ENCODE measurements around the gene ANKRD13A.

DNA sequence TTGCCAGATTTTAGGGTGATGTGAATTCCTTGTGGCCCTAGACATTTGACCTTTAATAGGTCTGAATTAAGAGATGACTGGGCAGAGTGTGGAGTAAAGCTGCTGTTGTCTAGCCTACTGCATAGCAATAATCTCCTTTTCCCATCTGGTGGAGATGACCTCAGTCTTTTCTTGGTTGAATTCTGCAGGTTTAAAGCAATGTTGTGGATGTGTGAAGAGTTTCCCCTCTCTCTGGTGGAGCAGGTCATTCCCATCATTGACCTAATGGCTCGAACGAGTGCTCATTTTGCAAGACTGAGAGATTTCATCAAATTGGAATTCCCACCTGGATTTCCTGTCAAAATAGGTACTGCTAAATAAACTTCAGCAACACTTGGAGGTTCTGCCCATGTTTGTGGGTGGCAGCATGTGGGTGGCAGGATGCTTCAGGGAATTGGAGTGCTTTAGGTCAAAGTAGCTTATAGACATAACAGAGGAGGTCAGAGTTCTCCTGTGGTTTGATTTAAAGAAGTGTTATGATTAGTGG is 30.1 kb downstream of the ANKRD13A start:
- TF ChIP-seq, protein P1, sequence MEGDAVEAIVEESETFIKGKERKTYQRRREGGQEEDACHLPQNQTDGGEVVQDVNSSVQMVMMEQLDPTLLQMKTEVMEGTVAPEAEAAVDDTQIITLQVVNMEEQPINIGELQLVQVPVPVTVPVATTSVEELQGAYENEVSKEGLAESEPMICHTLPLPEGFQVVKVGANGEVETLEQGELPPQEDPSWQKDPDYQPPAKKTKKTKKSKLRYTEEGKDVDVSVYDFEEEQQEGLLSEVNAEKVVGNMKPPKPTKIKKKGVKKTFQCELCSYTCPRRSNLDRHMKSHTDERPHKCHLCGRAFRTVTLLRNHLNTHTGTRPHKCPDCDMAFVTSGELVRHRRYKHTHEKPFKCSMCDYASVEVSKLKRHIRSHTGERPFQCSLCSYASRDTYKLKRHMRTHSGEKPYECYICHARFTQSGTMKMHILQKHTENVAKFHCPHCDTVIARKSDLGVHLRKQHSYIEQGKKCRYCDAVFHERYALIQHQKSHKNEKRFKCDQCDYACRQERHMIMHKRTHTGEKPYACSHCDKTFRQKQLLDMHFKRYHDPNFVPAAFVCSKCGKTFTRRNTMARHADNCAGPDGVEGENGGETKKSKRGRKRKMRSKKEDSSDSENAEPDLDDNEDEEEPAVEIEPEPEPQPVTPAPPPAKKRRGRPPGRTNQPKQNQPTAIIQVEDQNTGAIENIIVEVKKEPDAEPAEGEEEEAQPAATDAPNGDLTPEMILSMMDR (IDR thresholded peaks at IDR 0.05): no peak
- no peak for TF ChIP-seq POLR2AphosphoS5 (IDR thresholded peaks at IDR 0.05)
- no peak for TF ChIP-seq POLR2A (IDR thresholded peaks at IDR 0.05)

Data from breast epithelium (tissue), 3 donors.